Measurements from ENCODE around the gene FDPS.
A peak's percentile ranks its signal among the peaks of the same experiment; 100 is the strongest.
"Not testable (repeated sequence)": the region's sequence is repeated elsewhere in the genome, so short reads cannot be mapped to it uniquely, and the experiment has no call there.

The FDPS gene

GRCh38 chr1:155277902-155278688, 30.6 kb upstream of the FDPS start:
- Mint-ChIP-seq H3K36me3 (peaks cover 2% of the 10 kb centered on the region), H3K27me3 (no peaks in the 10 kb centered on the region), H3K4me1 (peaks cover 26% of the 10 kb centered on the region), H3K4me3 (peak overlapping the region; percentile 87), H3K9me3 (no peaks in the 10 kb centered on the region), H3K27ac (peak overlapping the region; percentile 39)
- DNase-seq (ENCODE audit: low spot score in 2 of 2) = peak; percentile 57 to 69
- peak; percentile 54 for ATAC-seq (ENCODE audit: low read depth)

- H3K27ac Mint-ChIP-seq = peak overlapping the region; percentile 39
- DNase-seq (ENCODE audit: low spot score in 2 of 2) = no peak
- H3K4me3 Mint-ChIP-seq = peak overlapping the region; percentile 87
- no peaks in the 10 kb centered on the region for H3K36me3 Mint-ChIP-seq
- no peak for ATAC-seq (ENCODE audit: low read depth)
- H3K27me3 Mint-ChIP-seq = no peaks in the 10 kb centered on the region
- H3K4me1 Mint-ChIP-seq = peaks cover 21% of the 10 kb centered on the region
- no peaks in the 10 kb centered on the region for H3K9me3 Mint-ChIP-seq
Observed at GRCh38 chr1:155278689-155279160, 29.9 kb upstream of the FDPS start.

- Mint-ChIP-seq H3K27me3 (no peaks in the 10 kb centered on the region), H3K9me3 (no peaks in the 10 kb centered on the region), H3K27ac (no peak overlapping the region), H3K36me3 (no peaks in the 10 kb centered on the region), H3K4me1 (peaks cover 19% of the 10 kb centered on the region), H3K4me3 (no peak overlapping the region)
- ATAC-seq (ENCODE audit: low read depth) = no peak
- no peak for DNase-seq (ENCODE audit: low spot score in 2 of 2)
Observed at GRCh38 chr1:155279268-155279667, 29.4 kb upstream of the FDPS start.

GRCh38 chr1:155282488-155283091, 26.1 kb upstream of the FDPS start:
- no peak for DNase-seq (ENCODE audit: low spot score in 2 of 2)
- Mint-ChIP-seq H3K36me3 (peaks cover 3% of the 10 kb centered on the region), H3K4me1 (peaks cover 6% of the 10 kb centered on the region), H3K4me3 (no peak overlapping the region), H3K27ac (no peak overlapping the region), H3K9me3 (no peaks in the 10 kb centered on the region), H3K27me3 (no peaks in the 10 kb centered on the region)
- ATAC-seq (ENCODE audit: low read depth) = no peak

- no peak overlapping the region for H3K27ac Mint-ChIP-seq
- DNase-seq (ENCODE audit: low spot score in 2 of 2) (no peak), ATAC-seq (ENCODE audit: low read depth) (no peak)
- no peaks in the 10 kb centered on the region for H3K9me3 Mint-ChIP-seq
- peaks cover 4% of the 10 kb centered on the region for H3K36me3 Mint-ChIP-seq
- H3K4me3 Mint-ChIP-seq = no peak overlapping the region
- no peaks in the 10 kb centered on the region for H3K4me1 Mint-ChIP-seq
- no peaks in the 10 kb centered on the region for H3K27me3 Mint-ChIP-seq
Observed at GRCh38 chr1:155284476-155284875, 24.2 kb upstream of the FDPS start.

- no peak for DNase-seq (ENCODE audit: low spot score in 2 of 2)
- Mint-ChIP-seq H3K36me3 (peaks cover 4% of the 10 kb centered on the region), H3K27ac (no peak overlapping the region), H3K4me3 (no peak overlapping the region), H3K27me3 (no peaks in the 10 kb centered on the region), H3K9me3 (no peaks in the 10 kb centered on the region), H3K4me1 (no peaks in the 10 kb centered on the region)
- ATAC-seq (ENCODE audit: low read depth) = no peak
Observed at GRCh38 chr1:155285063-155285462, 23.6 kb upstream of the FDPS start.

GRCh38 chr1:155285631-155286044, 23.0 kb upstream of the FDPS start:
- Mint-ChIP-seq H3K27ac (no peak overlapping the region), H3K4me3 (no peak overlapping the region), H3K36me3 (peaks cover 4% of the 10 kb centered on the region), H3K9me3 (no peaks in the 10 kb centered on the region), H3K27me3 (peaks cover 4% of the 10 kb centered on the region), H3K4me1 (no peaks in the 10 kb centered on the region)
- ATAC-seq (ENCODE audit: low read depth) (no peak), DNase-seq (ENCODE audit: low spot score in 2 of 2) (no peak)

- peaks cover 4% of the 10 kb centered on the region for H3K27me3 Mint-ChIP-seq
Observed at GRCh38 chr1:155286544-155286943, 22.1 kb upstream of the FDPS start.

GRCh38 chr1:155287987-155288543, 20.6 kb upstream of the FDPS start:
- Mint-ChIP-seq H3K4me1 (no peaks in the 10 kb centered on the region), H3K27ac (no peak overlapping the region), H3K9me3 (no peaks in the 10 kb centered on the region), H3K36me3 (peaks cover 4% of the 10 kb centered on the region), H3K4me3 (no peak overlapping the region), H3K27me3 (peaks cover 4% of the 10 kb centered on the region)
- DNase-seq (ENCODE audit: low spot score in 2 of 2) (no peak), ATAC-seq (ENCODE audit: low read depth) (no peak)

More at GRCh38 chr1:155286544-155286943, 22.1 kb upstream of the FDPS start:
- Mint-ChIP-seq H3K4me1 (no peaks in the 10 kb centered on the region), H3K9me3 (no peaks in the 10 kb centered on the region), H3K27ac (no peak overlapping the region), H3K4me3 (no peak overlapping the region), H3K36me3 (peaks cover 4% of the 10 kb centered on the region)
- DNase-seq (ENCODE audit: low spot score in 2 of 2) = no peak
- ATAC-seq (ENCODE audit: low read depth) = no peak

- not testable (repeated sequence) for H3K36me3 Mint-ChIP-seq; H3K27ac Mint-ChIP-seq; H3K4me1 Mint-ChIP-seq; ATAC-seq (ENCODE audit: low read depth); H3K4me3 Mint-ChIP-seq; DNase-seq (ENCODE audit: low spot score in 2 of 2); H3K9me3 Mint-ChIP-seq
- H3K27me3 Mint-ChIP-seq = peaks cover 14% of the 10 kb centered on the region
Observed at GRCh38 chr1:155291006-155291405, 17.7 kb upstream of the FDPS start.

- H3K4me1 Mint-ChIP-seq = peaks cover 6% of the 10 kb centered on the region
- no peaks in the 10 kb centered on the region for H3K9me3 Mint-ChIP-seq
- peaks cover 2% of the 10 kb centered on the region for H3K36me3 Mint-ChIP-seq
- H3K4me3 Mint-ChIP-seq = no peak overlapping the region
- no peak overlapping the region for H3K27ac Mint-ChIP-seq
- H3K27me3 Mint-ChIP-seq = peaks cover 26% of the 10 kb centered on the region
- ATAC-seq (ENCODE audit: low read depth) (no peak), DNase-seq (ENCODE audit: low spot score in 2 of 2) (no peak)
Observed at GRCh38 chr1:155293086-155293749, 15.4 kb upstream of the FDPS start.

- Mint-ChIP-seq H3K4me1 (peaks cover 6% of the 10 kb centered on the region), H3K36me3 (peaks cover 2% of the 10 kb centered on the region), H3K9me3 (no peaks in the 10 kb centered on the region), H3K27ac (no peak overlapping the region), H3K4me3 (no peak overlapping the region), H3K27me3 (peaks cover 28% of the 10 kb centered on the region)
- ATAC-seq (ENCODE audit: low read depth) = no peak
- no peak for DNase-seq (ENCODE audit: low spot score in 2 of 2)
Observed at GRCh38 chr1:155294520-155295182, 14.0 kb upstream of the FDPS start.

- Mint-ChIP-seq H3K36me3 (peaks cover 2% of the 10 kb centered on the region), H3K4me1 (peaks cover 6% of the 10 kb centered on the region), H3K27me3 (peaks cover 26% of the 10 kb centered on the region), H3K27ac (no peak overlapping the region), H3K9me3 (no peaks in the 10 kb centered on the region), H3K4me3 (no peak overlapping the region)
- ATAC-seq (ENCODE audit: low read depth) (no peak), DNase-seq (ENCODE audit: low spot score in 2 of 2) (no peak)
Observed at GRCh38 chr1:155295183-155295941, 13.3 kb upstream of the FDPS start.

All from memory B cell (primary cell).